Measurements from ENCODE around the gene SETD4. TPM values are rescaled to one million over a fixed set of nuclear protein-coding genes. Genes with fewer than 3 reads are reported as not detected.

SETD4 gene
- total and polyA plus RNA-seq, 2 of the 8 experiments (the other 6 are each of a cell fraction or from before 2014, with no cell fraction given): 20.1 to 46.6 TPM

- POLR2A ChIA-PET (ENCODE audit: partially characterized antibody): no interaction called here
- Histone ChIP-seq H3K27me3 (replicated peaks in 1 of 4; ENCODE audit: control insufficient read depth in 3 of 4, extremely low read depth in 1 of 4, insufficient read depth in 3 of 4, low read length in 3 of 4) (no peaks in the 10 kb centered on the region; a peak in 1 of 7 replicates), H3K56ac (replicated peaks; ENCODE audit: insufficient read length, low read depth, low read length) (peak overlapping the region; percentile 74), H4K91ac (replicated peaks; ENCODE audit: insufficient read length, low read length) (no peak overlapping the region), H3K4me1 (replicated peaks in 1 of 4; ENCODE audit: control insufficient read depth in 3 of 4, insufficient read depth in 4 of 4, low read length in 3 of 4) (no peaks in the 10 kb centered on the region), H4K8ac (ENCODE audit: extremely low read depth, insufficient read depth, low read length) (no peak overlapping the region), H3K23ac (ENCODE audit: insufficient read length) (no peak overlapping the region), H3K9ac (replicated peaks in 1 of 4; ENCODE audit: extremely low read depth in 1 of 4, low read depth in 3 of 4, low read length in 3 of 4) (no peak overlapping the region), H4K5ac (ENCODE audit: insufficient read length, low read depth, low read length) (no peak overlapping the region), H2BK5ac (ENCODE audit: low read depth, low read length) (no peak overlapping the region; the same call in 1 of the 2 replicates), H4K20me1 (replicated peaks in 1 of 2; ENCODE audit: control insufficient read depth in 1 of 2, insufficient read depth in 2 of 2, low read length in 2 of 2) (peaks cover 0 to 2% of the 10 kb centered on the region in 2 experiments), H3K23me2 (ENCODE audit: low read depth, low read length) (peaks cover 17% of the 10 kb centered on the region; the same call in 1 of the 2 replicates), H2BK20ac (ENCODE audit: low read length) (no peak overlapping the region), H2AK5ac (ENCODE audit: low read depth, low read length) (peak overlapping the region; percentile 24; the same call in 1 of the 2 replicates), H3K4me3 (ENCODE audit: extremely low read depth in 1 of 4, insufficient read depth in 2 of 4, low read depth in 3 of 4, low read length in 4 of 4) (no peak overlapping the region), H3K27ac (ENCODE audit: low read depth, low read length) (no peak overlapping the region), H3K14ac (ENCODE audit: insufficient read length) (no peak overlapping the region), H3K79me2 (ENCODE audit: control insufficient read depth in 1 of 2, insufficient read depth in 2 of 2, low read length in 2 of 2) (no peaks in the 10 kb centered on the region), H3K18ac (ENCODE audit: extremely low read depth, low read length) (no peak overlapping the region), H3K9me3 (ENCODE audit: insufficient read depth in 2 of 2, low read depth in 1 of 2, low read length in 1 of 2) (0 out of 4 replicates have a peak, but pooled peaks cover 0 to 3% of the 10 kb centered on the region in 2 experiments), H3K36me3 (ENCODE audit: control insufficient read depth in 2 of 4, insufficient read depth in 4 of 4, low read length in 3 of 4) (no peaks in the 10 kb centered on the region), H3K79me1 (ENCODE audit: low read depth, low read length) (no peaks in the 10 kb centered on the region), H2BK120ac (replicated peaks; ENCODE audit: low read depth, low read length) (no peak overlapping the region), H2AFZ (ENCODE audit: low read length) (no peak overlapping the region), H2BK15ac (ENCODE audit: low read length) (no peak overlapping the region), H3K4me2 (ENCODE audit: insufficient read depth in 1 of 2, low read depth in 2 of 2, low read length in 2 of 2) (no peak overlapping the region), H2BK12ac (ENCODE audit: low read depth, low read length) (no peak overlapping the region), H3K4ac (replicated peaks; ENCODE audit: insufficient read length, low read depth, low read length) (peak overlapping the region; percentile 12)
- 74 to 100% methylated on average over 2 to 3 of the region's 3 CpGs for WGBS, 2 experiments (ENCODE audit: extremely low coverage in 1 of 2, insufficient coverage in 1 of 2, insufficient read length in 1 of 2, insufficient replicate concordance in 2 of 2, low coverage in 1 of 2, low lambda C conversion rate in 2 of 2, missing lambda C conversion rate in 1 of 2)
- CTCF ChIA-PET (ENCODE audit: partially characterized antibody): no interaction called here
- no peak for FAIRE-seq
- DNase-seq (ENCODE audit: low read depth in 1 of 2, low spot score in 2 of 2): no peak
- TF ChIP-seq CBX5 (IDR thresholded peaks at IDR 0.05; ENCODE audit: low read depth, low read length) (no peak), USF2 (IDR thresholded peaks at IDR 0.05; ENCODE audit: low read length) (no peak), RXRA (IDR thresholded peaks at IDR 0.05; ENCODE audit: insufficient read depth, low read depth, low read length) (no peak), EP300 (IDR thresholded peaks at IDR 0.05; ENCODE audit: borderline replicate concordance in 1 of 2, low read depth in 2 of 2, low read length in 2 of 2) (no peak), TEAD4 (IDR thresholded peaks at IDR 0.05; ENCODE audit: low read depth, low read length) (no peak), SIRT6 (IDR thresholded peaks at IDR 0.05; ENCODE audit: low read length) (no peak), HDAC6 (IDR thresholded peaks at IDR 0.05; ENCODE audit: low read depth, low read length) (no peak), SP4 (IDR thresholded peaks at IDR 0.05; ENCODE audit: low read length) (no peak)
- TF ChIP-seq, protein P1, sequence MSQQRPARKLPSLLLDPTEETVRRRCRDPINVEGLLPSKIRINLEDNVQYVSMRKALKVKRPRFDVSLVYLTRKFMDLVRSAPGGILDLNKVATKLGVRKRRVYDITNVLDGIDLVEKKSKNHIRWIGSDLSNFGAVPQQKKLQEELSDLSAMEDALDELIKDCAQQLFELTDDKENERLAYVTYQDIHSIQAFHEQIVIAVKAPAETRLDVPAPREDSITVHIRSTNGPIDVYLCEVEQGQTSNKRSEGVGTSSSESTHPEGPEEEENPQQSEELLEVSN (IDR thresholded peaks at IDR 0.05): no peak
- TF ChIP-seq, protein P2, sequence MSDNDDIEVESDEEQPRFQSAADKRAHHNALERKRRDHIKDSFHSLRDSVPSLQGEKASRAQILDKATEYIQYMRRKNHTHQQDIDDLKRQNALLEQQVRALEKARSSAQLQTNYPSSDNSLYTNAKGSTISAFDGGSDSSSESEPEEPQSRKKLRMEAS (IDR thresholded peaks at IDR 0.05): no peak
These were observed 66.3 kb downstream of the SETD4 start for GRCh38 chr21:35993875-35994490.
